DOHH2 (cell line): Measurements from ENCODE around the gene VSIG8.

Source experiments
- CTCF ChIP-seq: fragments of 200-600 bp; sonication (generic); IDR thresholded peaks from one replicate; pipeline ENCODE4 v1.5.1; 2014; ENCODE audit warnings: antibody characterized with exemption, mild to moderate bottlenecking, low read depth, low read length; ENCODE audit not compliant: poor library complexity, severe bottlenecking
- EZH2phosphoT487 ChIP-seq: fragments of 200-600 bp; sonication (generic); IDR thresholded peaks from 2 replicates; pipeline ENCODE4 v1.6.1; 2017; ENCODE audit warnings: borderline replicate concordance, mild to moderate bottlenecking, antibody characterized with exemption, low read length, moderate library complexity, mixed read lengths

GRCh38 chr1:159897962-159898361 is 35.5 kb upstream of the VSIG8 start:
- TF ChIP-seq CTCF (no peak), EZH2phosphoT487 (no peak)
